Lower leg skin (tissue), 3 donors: Measurements from ENCODE around the gene CNIH2.

ENCODE experiments used
- POLR2A ChIP-seq, 2 donors: fragments of 450-650 bp; IDR thresholded peaks; one replicate each; pipeline ENCODE4 v1.6.1; 2016 to 2017; ENCODE audit warnings: antibody characterized with exemption in 2 of 2, mild to moderate bottlenecking in 1 of 2, moderate library complexity in 1 of 2
- TF ChIP-seq, protein P1 (sequence below), 3 donors: fragments of 450-650 bp; IDR thresholded peaks; one replicate each; pipeline ENCODE4 v1.5.1; 2016; ENCODE audit warnings: antibody characterized with exemption in 3 of 3, mild to moderate bottlenecking in 3 of 3, moderate library complexity in 2 of 3

DNA sequence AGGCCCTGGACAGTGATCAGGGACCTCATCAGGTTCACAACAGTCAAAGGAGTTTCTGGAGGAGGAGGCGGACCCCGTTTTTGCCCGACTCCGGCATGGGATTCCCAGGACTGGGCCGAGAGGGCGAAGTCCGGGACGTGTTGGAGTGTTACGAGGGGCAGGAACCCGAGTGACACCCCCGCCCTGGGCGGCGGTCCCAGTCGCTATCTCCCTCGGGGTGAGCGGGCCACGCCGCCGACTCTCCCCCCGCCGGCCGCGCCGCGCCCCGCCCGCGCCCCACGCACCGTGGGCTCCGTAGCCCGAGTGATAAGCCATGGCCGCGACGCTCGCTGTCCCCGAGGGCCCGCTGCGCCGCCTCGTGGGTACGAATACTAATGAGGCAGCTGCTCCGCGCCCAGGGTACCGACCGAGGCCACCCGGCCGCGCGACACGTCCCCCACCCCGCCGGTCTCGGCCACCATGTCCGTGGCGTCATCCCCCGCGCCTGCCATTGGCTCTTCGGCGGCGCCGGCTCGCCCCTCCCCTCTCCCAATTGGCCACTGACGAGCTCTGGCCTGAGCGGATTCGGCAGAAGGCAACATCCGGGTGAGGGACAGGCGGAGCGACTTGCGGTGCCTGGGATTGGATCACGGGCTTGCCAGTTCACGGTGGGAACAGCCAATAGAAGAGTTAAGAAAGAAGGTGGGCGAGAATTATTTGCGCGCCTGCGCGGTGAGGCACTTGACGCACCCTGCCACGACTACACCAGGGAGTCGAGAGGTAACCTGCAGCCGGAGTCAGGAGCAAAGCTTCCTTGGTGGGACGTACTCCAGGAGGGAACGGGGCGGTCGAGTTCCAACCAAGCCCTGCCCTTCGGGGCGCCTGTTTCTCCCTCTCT is 10.9 kb downstream of the CNIH2 start, which contains the start of gene YIF1A:
- TF ChIP-seq POLR2A (IDR thresholded peaks at IDR 0.05), result peak in 1 of 2 donors; percentile 42
- TF ChIP-seq, protein P1, sequence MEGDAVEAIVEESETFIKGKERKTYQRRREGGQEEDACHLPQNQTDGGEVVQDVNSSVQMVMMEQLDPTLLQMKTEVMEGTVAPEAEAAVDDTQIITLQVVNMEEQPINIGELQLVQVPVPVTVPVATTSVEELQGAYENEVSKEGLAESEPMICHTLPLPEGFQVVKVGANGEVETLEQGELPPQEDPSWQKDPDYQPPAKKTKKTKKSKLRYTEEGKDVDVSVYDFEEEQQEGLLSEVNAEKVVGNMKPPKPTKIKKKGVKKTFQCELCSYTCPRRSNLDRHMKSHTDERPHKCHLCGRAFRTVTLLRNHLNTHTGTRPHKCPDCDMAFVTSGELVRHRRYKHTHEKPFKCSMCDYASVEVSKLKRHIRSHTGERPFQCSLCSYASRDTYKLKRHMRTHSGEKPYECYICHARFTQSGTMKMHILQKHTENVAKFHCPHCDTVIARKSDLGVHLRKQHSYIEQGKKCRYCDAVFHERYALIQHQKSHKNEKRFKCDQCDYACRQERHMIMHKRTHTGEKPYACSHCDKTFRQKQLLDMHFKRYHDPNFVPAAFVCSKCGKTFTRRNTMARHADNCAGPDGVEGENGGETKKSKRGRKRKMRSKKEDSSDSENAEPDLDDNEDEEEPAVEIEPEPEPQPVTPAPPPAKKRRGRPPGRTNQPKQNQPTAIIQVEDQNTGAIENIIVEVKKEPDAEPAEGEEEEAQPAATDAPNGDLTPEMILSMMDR (IDR thresholded peaks at IDR 0.05), result no peak
